Activated naive CD4-positive, alpha-beta T cell treated with anti-CD3 and anti-CD28 coated beads for 36 hours (primary cell): ENCODE measurements around the gene PPARA. TPM values are rescaled to one million over a fixed set of nuclear protein-coding genes. Genes with fewer than 3 reads are reported as not detected.
"Not testable (repeated sequence)": the region's sequence is repeated elsewhere in the genome, so short reads cannot be mapped to it uniquely, and the experiment has no call there.

Experiments used
- CTCF ChIA-PET: fragments of 350-600 bp; sonication (Branson Sonifier 250); formaldehyde crosslinking; loops from one replicate; lab custom pipeline; 2021; ENCODE audit warnings: antibody characterized with exemption; lab: Charles Lee
- DNase-seq: peaks from one replicate; pipeline ENCODE4 v3.0.0-alpha.2; 2020
- H3K27ac Mint-ChIP-seq: one replicate; pipeline ENCODE4 v1.8.0; 2021; ENCODE audit warnings: mild to moderate bottlenecking, mixed read lengths
- H3K27me3 Mint-ChIP-seq: one replicate; pipeline ENCODE4 v1.8.0; 2021; ENCODE audit warnings: low read depth, mixed read lengths
- H3K36me3 Mint-ChIP-seq: one replicate; pipeline ENCODE4 v1.8.0; 2021; ENCODE audit warnings: low read depth, mixed read lengths
- H3K4me1 Mint-ChIP-seq: one replicate; pipeline ENCODE4 v1.8.0; 2021; ENCODE audit warnings: low read depth, mixed read lengths
- H3K4me3 Mint-ChIP-seq: one replicate; pipeline ENCODE4 v1.8.0; 2021; ENCODE audit warnings: mild to moderate bottlenecking, moderate library complexity, mixed read lengths
- H3K9me3 Mint-ChIP-seq: one replicate; pipeline ENCODE4 v1.8.0; 2021; ENCODE audit warnings: mixed read lengths
- intact Hi-C: fragments of 100-400 bp; cut with micrococcal nuclease; formaldehyde crosslinking; loops from one replicate; pipeline ENCODE4 v1.15.1; 2023
- total RNA-seq, 2 experiments: library from RNA; stranded (reverse); gene quantifications; one replicate each; pipeline ENCODE4 v1.2.3, GENCODE V29; 2021

Gene PPARA
- total RNA-seq, 2 experiments from 2014 or later: 4.9 to 6.5 TPM

GRCh38 chr22:46134111-46134705, 16.1 kb upstream of the PPARA start:
- no peaks in the 10 kb centered on the region for H3K36me3 Mint-ChIP-seq
- H3K4me1 Mint-ChIP-seq: no peaks in the 10 kb centered on the region
- no peak overlapping the region for H3K27ac Mint-ChIP-seq
- H3K9me3 Mint-ChIP-seq: no peaks in the 10 kb centered on the region
- H3K4me3 Mint-ChIP-seq: no peak overlapping the region
- CTCF ChIA-PET: interaction anchor here (0.6 to 1.5 kb wide), 2 partner anchors 20 to 270 kb away, joined by 3 to 5 read pairs; no protein-coding TSS in a partner anchor
- DNase-seq: no peak
- intact Hi-C loops: no loop called here
- H3K27me3 Mint-ChIP-seq: no peaks in the 10 kb centered on the region

GRCh38 chr22:46135611-46136485, 14.5 kb upstream of the PPARA start:
- no peaks in the 10 kb centered on the region for H3K27me3 Mint-ChIP-seq
- intact Hi-C loops: no loop called here
- no peaks in the 10 kb centered on the region for H3K9me3 Mint-ChIP-seq
- H3K36me3 Mint-ChIP-seq: no peaks in the 10 kb centered on the region
- H3K4me1 Mint-ChIP-seq: no peaks in the 10 kb centered on the region
- no peak overlapping the region for H3K4me3 Mint-ChIP-seq
- DNase-seq: no peak
- no peak overlapping the region for H3K27ac Mint-ChIP-seq
- CTCF ChIA-PET: interaction anchor here (0.7 to 1.5 kb wide), 2 partner anchors 22 to 141 kb away, joined by 3 read pairs; no protein-coding TSS in a partner anchor

- Mint-ChIP-seq H3K4me3 (no peak overlapping the region), H3K9me3 (no peaks in the 10 kb centered on the region), H3K4me1 (no peaks in the 10 kb centered on the region), H3K36me3 (no peaks in the 10 kb centered on the region), H3K27ac (no peak overlapping the region), H3K27me3 (no peaks in the 10 kb centered on the region)
- intact Hi-C loops: no loop called here
- DNase-seq: no peak
- CTCF ChIA-PET: no interaction called here
Observed at GRCh38 chr22:46136486-46137217, 13.7 kb upstream of the PPARA start.

GRCh38 chr22:46137218-46137766, 13.0 kb upstream of the PPARA start:
- no peaks in the 10 kb centered on the region for H3K27me3 Mint-ChIP-seq
- no peak for DNase-seq
- no peak overlapping the region for H3K27ac Mint-ChIP-seq
- no peak overlapping the region for H3K4me3 Mint-ChIP-seq
- no peaks in the 10 kb centered on the region for H3K9me3 Mint-ChIP-seq
- intact Hi-C loops: no loop called here
- H3K4me1 Mint-ChIP-seq: no peaks in the 10 kb centered on the region
- CTCF ChIA-PET: no interaction called here
- no peaks in the 10 kb centered on the region for H3K36me3 Mint-ChIP-seq

- Mint-ChIP-seq H3K9me3 (no peaks in the 10 kb centered on the region), H3K27me3 (no peaks in the 10 kb centered on the region), H3K4me1 (no peaks in the 10 kb centered on the region), H3K27ac (no peak overlapping the region), H3K36me3 (no peaks in the 10 kb centered on the region), H3K4me3 (no peak overlapping the region)
- CTCF ChIA-PET: interaction anchor here (0.6 kb wide), 1 partner anchor 130 kb away, joined by 3 read pairs; no protein-coding TSS in a partner anchor
- intact Hi-C loops: no loop called here
- no peak for DNase-seq
Observed at GRCh38 chr22:46138058-46138797, 12.1 kb upstream of the PPARA start.

- H3K4me1 Mint-ChIP-seq, CTCF ChIA-PET, H3K27ac Mint-ChIP-seq, H3K27me3 Mint-ChIP-seq, H3K36me3 Mint-ChIP-seq, DNase-seq, H3K9me3 Mint-ChIP-seq, intact Hi-C loops, H3K4me3 Mint-ChIP-seq: not testable (repeated sequence)
Observed at GRCh38 chr22:46139417-46139816, 10.9 kb upstream of the PPARA start.

- H3K27me3 Mint-ChIP-seq: no peaks in the 10 kb centered on the region
- CTCF ChIA-PET: no interaction called here
- H3K4me3 Mint-ChIP-seq: no peak overlapping the region
- no peak overlapping the region for H3K27ac Mint-ChIP-seq
- DNase-seq: no peak
- H3K4me1 Mint-ChIP-seq: no peaks in the 10 kb centered on the region
- no peaks in the 10 kb centered on the region for H3K36me3 Mint-ChIP-seq
- H3K9me3 Mint-ChIP-seq: no peaks in the 10 kb centered on the region
- intact Hi-C loops: no loop called here
Observed at GRCh38 chr22:46139895-46140350, 10.4 kb upstream of the PPARA start.

GRCh38 chr22:46140989-46141928, 9.1 kb upstream of the PPARA start:
- Mint-ChIP-seq H3K36me3 (no peaks in the 10 kb centered on the region), H3K27ac (no peak overlapping the region), H3K4me1 (no peaks in the 10 kb centered on the region), H3K27me3 (no peaks in the 10 kb centered on the region), H3K9me3 (no peaks in the 10 kb centered on the region), H3K4me3 (no peak overlapping the region)
- intact Hi-C loops: no loop called here
- DNase-seq: no peak
- CTCF ChIA-PET: interaction anchor here (0.6 to 1.5 kb wide), 2 partner anchors 20 to 163 kb away, joined by 3 to 4 read pairs; no protein-coding TSS in a partner anchor

GRCh38 chr22:46142548-46143490, 7.5 kb upstream of the PPARA start:
- intact Hi-C loops: no loop called here
- Mint-ChIP-seq H3K27me3 (no peaks in the 10 kb centered on the region), H3K9me3 (no peaks in the 10 kb centered on the region), H3K27ac (no peak overlapping the region), H3K36me3 (no peaks in the 10 kb centered on the region), H3K4me3 (no peak overlapping the region), H3K4me1 (no peaks in the 10 kb centered on the region)
- CTCF ChIA-PET: no interaction called here
- no peak for DNase-seq

GRCh38 chr22:46143491-46144147, 6.7 kb upstream of the PPARA start:
- Mint-ChIP-seq H3K27me3 (no peaks in the 10 kb centered on the region), H3K27ac (no peak overlapping the region), H3K36me3 (no peaks in the 10 kb centered on the region), H3K4me1 (no peaks in the 10 kb centered on the region), H3K4me3 (no peak overlapping the region), H3K9me3 (no peaks in the 10 kb centered on the region)
- no peak for DNase-seq
- CTCF ChIA-PET: no interaction called here
- intact Hi-C loops: no loop called here
